Measurements from ENCODE around the gene ZNF385A. TPM values are rescaled to one million over a fixed set of nuclear protein-coding genes. Genes with fewer than 3 reads are reported as not detected.

ZNF385A gene
- total RNA-seq, 4 donors from 2014 or later: 3.3 to 21.0 (median 18.3) TPM

DNA sequence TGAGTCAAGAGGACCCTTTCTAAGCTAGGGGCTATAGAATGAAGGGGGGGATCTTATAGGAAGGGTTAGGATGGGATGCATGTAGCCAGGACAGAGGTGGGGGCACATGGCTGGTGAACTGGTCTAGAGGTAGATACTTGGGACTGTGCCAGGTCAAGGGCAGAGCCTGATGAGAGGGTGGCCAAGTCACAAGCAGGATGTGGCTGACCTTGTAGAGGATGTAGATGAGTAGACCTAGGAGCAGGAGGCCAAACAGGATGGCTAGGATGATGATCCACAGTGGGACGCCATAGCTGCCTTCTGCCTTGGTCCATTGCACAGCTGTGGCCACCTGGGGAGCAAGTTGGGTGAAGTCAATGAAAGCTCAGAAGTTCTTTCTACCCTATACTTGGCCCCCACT lies 12.6 kb upstream of the ZNF385A start:
- ATAC-seq (no peak), DNase-seq (no peak)
- intact Hi-C loops (cut with DNase I; ENCODE audit: low total_unique reads): no loop called here
- H3K4me3 ChIP-seq: no peak overlapping the region
- TF ChIP-seq POLR2A (IDR thresholded peaks at IDR 0.05): no peak
- TF ChIP-seq, protein P1, sequence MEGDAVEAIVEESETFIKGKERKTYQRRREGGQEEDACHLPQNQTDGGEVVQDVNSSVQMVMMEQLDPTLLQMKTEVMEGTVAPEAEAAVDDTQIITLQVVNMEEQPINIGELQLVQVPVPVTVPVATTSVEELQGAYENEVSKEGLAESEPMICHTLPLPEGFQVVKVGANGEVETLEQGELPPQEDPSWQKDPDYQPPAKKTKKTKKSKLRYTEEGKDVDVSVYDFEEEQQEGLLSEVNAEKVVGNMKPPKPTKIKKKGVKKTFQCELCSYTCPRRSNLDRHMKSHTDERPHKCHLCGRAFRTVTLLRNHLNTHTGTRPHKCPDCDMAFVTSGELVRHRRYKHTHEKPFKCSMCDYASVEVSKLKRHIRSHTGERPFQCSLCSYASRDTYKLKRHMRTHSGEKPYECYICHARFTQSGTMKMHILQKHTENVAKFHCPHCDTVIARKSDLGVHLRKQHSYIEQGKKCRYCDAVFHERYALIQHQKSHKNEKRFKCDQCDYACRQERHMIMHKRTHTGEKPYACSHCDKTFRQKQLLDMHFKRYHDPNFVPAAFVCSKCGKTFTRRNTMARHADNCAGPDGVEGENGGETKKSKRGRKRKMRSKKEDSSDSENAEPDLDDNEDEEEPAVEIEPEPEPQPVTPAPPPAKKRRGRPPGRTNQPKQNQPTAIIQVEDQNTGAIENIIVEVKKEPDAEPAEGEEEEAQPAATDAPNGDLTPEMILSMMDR (IDR thresholded peaks at IDR 0.05 in 4 of 5, conservative IDR thresholded peaks at IDR 0.05 in 1 of 5): no peak
- no peaks in the 10 kb centered on the region for H3K4me1 ChIP-seq
- H3K27ac ChIP-seq: no peak overlapping the region
- H3K27me3 ChIP-seq: no peaks in the 10 kb centered on the region
- in situ Hi-C loops (cut with MboI; ENCODE audit: low sequenced_read_pairs in 4 of 4): loop anchor here in 2 of 4 donors (5.0 kb wide), 2 partner anchors 40 to 45 kb away; no protein-coding TSS in a partner anchor
- H3K9me3 ChIP-seq: no peaks in the 10 kb centered on the region
- peaks cover 0 to 54% of the 10 kb centered on the region in 2 donors for H3K36me3 ChIP-seq

DNA sequence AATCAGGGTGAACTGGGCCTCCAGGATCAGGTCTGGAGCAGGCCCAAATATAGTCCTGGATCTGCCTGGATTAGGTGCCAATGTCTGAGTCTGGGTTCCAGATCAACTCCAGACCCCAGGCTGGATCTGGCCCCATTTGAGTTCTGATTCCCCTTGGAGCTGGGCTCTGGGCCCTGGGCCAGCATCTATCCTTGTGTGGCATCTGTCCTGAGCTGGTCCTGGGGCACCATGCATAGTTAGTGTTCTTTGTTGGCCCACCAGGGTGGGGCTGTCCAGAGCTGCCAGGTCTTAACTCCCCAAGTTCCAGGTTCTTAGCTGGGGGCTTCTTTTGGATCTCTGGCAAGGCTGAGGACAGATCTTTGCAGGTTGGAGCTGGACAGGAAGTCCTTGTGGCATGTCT lies 11.0 kb upstream of the ZNF385A start:
- in situ Hi-C loops (cut with MboI; ENCODE audit: low sequenced_read_pairs in 4 of 4): loop anchor here in 2 of 4 donors (5.0 kb wide), 2 partner anchors 42 to 47 kb away; no protein-coding TSS in a partner anchor
- intact Hi-C loops (cut with DNase I; ENCODE audit: low total_unique reads): no loop called here
- no peak for DNase-seq
- H3K4me1 ChIP-seq: peaks cover 0 to 5% of the 10 kb centered on the region in 2 donors
- no peak for ATAC-seq
- H3K27ac ChIP-seq: no peak overlapping the region
- no peaks in the 10 kb centered on the region for H3K27me3 ChIP-seq
- no peak overlapping the region for H3K4me3 ChIP-seq
- no peaks in the 10 kb centered on the region for H3K9me3 ChIP-seq
- no peak for TF ChIP-seq POLR2A (IDR thresholded peaks at IDR 0.05)
- TF ChIP-seq, protein P1 (IDR thresholded peaks at IDR 0.05 in 4 of 5, conservative IDR thresholded peaks at IDR 0.05 in 1 of 5): no peak
- peaks cover 0 to 38% of the 10 kb centered on the region in 2 donors for H3K36me3 ChIP-seq

DNA sequence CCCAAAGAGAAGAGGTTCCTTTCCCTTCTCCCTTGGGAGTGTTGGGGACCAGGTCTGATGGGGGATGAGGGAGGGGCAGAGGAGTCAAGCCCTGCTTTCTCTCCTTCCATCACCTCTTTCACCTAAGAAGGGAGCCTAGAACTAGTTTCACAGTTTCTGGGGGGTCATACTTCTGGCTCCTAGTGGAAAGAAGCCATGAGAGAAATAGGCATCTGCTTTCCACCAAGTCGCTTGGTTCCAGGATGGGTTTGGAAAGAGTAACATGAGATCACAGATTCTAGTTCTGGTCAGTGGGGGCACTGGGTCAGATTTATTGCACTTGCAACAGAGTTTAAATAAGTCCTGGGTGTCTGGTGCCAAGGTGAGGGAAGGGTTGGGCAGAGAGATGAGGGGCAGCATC lies 10.5 kb upstream of the ZNF385A start:
- intact Hi-C loops (cut with DNase I; ENCODE audit: low total_unique reads): no loop called here
- peaks cover 0 to 5% of the 10 kb centered on the region in 2 donors for H3K4me1 ChIP-seq
- DNase-seq: no peak
- no peak for ATAC-seq
- in situ Hi-C loops (cut with MboI; ENCODE audit: low sequenced_read_pairs in 4 of 4): loop anchor here in 2 of 4 donors (5.0 kb wide), 2 partner anchors 42 to 47 kb away; no protein-coding TSS in a partner anchor
- no peak overlapping the region for H3K27ac ChIP-seq
- H3K36me3 ChIP-seq: peaks cover 0 to 33% of the 10 kb centered on the region in 2 donors
- no peak overlapping the region for H3K4me3 ChIP-seq
- H3K27me3 ChIP-seq: no peaks in the 10 kb centered on the region
- no peaks in the 10 kb centered on the region for H3K9me3 ChIP-seq
- TF ChIP-seq, protein P1 (IDR thresholded peaks at IDR 0.05 in 4 of 5, conservative IDR thresholded peaks at IDR 0.05 in 1 of 5): no peak
- no peak for TF ChIP-seq POLR2A (IDR thresholded peaks at IDR 0.05)

DNA sequence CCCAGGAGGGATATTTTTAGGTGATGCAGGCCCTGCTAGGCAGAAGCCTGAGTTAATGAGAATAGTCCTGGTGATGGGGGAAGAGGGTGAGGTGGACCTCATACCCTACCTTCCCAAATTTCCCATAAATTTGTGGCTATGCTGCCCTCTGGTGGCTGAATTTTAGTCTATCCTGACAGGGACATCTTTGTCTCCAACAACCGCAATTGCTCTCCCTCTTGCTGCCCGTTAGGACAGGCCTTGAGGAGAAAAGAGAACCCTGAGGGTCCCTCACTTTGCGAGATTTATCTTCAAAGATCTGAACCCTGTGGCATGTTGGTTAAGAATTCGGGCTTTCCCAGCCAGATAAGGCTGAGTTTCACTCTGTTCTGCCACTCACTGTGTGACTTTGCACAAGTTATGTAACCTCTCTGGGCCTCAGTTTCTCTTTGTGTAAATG lies 9.8 kb upstream of the ZNF385A start:
- in situ Hi-C loops (cut with MboI; ENCODE audit: low sequenced_read_pairs in 4 of 4): no loop called here
- no peak overlapping the region for H3K4me3 ChIP-seq
- H3K27me3 ChIP-seq: no peaks in the 10 kb centered on the region
- intact Hi-C loops (cut with DNase I; ENCODE audit: low total_unique reads): no loop called here
- H3K27ac ChIP-seq: no peak overlapping the region
- H3K4me1 ChIP-seq: peaks cover 3 to 5% of the 10 kb centered on the region in 2 donors
- DNase-seq (no peak), ATAC-seq (peak; percentile 48 to 68)
- H3K36me3 ChIP-seq: peaks cover 0 to 27% of the 10 kb centered on the region in 2 donors
- TF ChIP-seq, protein P1 (IDR thresholded peaks at IDR 0.05 in 4 of 5, conservative IDR thresholded peaks at IDR 0.05 in 1 of 5): peak; percentile 38 to 75 (median 56)
- no peak for TF ChIP-seq POLR2A (IDR thresholded peaks at IDR 0.05)
- H3K9me3 ChIP-seq: no peaks in the 10 kb centered on the region

DNA sequence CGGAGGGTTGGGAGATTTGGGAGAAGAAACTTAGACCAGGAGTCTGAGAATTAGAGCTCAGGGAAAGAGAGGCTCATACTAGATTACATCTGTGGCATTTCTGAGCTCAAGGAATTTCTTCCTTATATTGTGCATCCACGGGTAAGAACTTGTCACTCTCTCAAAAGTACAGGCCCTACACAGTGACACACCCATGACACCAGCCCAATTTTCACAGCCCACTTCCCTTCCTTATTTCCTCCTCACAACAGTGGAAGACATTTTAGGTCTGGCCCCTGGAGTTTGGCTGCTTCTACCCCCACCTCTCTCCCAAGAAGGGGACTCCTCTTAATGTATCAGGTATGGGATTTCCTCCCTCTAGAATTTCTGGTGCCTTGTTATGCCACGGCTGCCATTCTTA lies 9.2 kb upstream of the ZNF385A start:
- no peak overlapping the region for H3K4me3 ChIP-seq
- peaks cover 0 to 26% of the 10 kb centered on the region in 2 donors for H3K36me3 ChIP-seq
- ATAC-seq: no peak
- peaks cover 5 to 8% of the 10 kb centered on the region in 2 donors for H3K4me1 ChIP-seq
- H3K27ac ChIP-seq: no peak overlapping the region
- DNase-seq: no peak
- intact Hi-C loops (cut with DNase I; ENCODE audit: low total_unique reads): no loop called here
- no peaks in the 10 kb centered on the region for H3K27me3 ChIP-seq
- in situ Hi-C loops (cut with MboI; ENCODE audit: low sequenced_read_pairs in 4 of 4): no loop called here
- H3K9me3 ChIP-seq: no peaks in the 10 kb centered on the region
- TF ChIP-seq POLR2A (IDR thresholded peaks at IDR 0.05): no peak
- TF ChIP-seq, protein P1 (IDR thresholded peaks at IDR 0.05 in 4 of 5, conservative IDR thresholded peaks at IDR 0.05 in 1 of 5): no peak
